Stimulated activated CD4-positive, alpha-beta T cell treated with anti-CD3 and anti-CD28 coated beads, TNF-alpha, amount 100 ng/mL, for 48 hours (primary cell): ENCODE measurements around the gene DLG1.

Experiments used
- DNase-seq, 3 donors: peaks; one replicate each; pipeline ENCODE4 v3.0.0-alpha.2; 2020; ENCODE audit warnings: low read depth in 3 of 3

Gene DLG1

GRCh38 chr3:197317250-197317963, 19.0 kb upstream of the DLG1 start:
- no peak for DNase-seq

DNA sequence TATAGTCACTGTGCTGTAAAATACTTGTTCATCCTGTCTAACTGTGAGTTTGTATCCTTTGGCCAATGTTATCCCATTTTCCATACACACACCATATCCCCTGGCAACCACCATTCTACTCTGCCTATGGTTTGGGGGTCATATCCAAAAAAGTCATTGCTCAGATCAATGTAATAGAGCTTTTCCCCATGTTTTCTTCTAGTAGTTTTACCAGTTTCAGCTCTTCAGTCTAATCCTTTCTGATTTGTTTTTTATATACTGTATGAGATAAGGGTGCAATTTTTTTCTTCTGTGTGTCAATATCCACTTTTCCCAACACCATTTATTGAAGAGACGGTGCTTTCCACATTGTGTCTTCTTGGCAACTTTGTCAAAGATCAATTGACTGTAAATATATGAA, 14.0 kb upstream of the DLG1 start:
- DNase-seq, result no peak

- no peak for DNase-seq
These were observed 13.2 kb upstream of the DLG1 start for GRCh38 chr3:197311591-197311990.

GRCh38 chr3:197309528-197310361, 11.3 kb upstream of the DLG1 start:
- DNase-seq, result no peak

- no peak for DNase-seq
These were observed 10.2 kb upstream of the DLG1 start for GRCh38 chr3:197308591-197308990.

GRCh38 chr3:197306374-197307086, 8.1 kb upstream of the DLG1 start:
- DNase-seq, result no peak

- DNase-seq, result no peak
These were observed 7.4 kb upstream of the DLG1 start for GRCh38 chr3:197305854-197306253.

DNA sequence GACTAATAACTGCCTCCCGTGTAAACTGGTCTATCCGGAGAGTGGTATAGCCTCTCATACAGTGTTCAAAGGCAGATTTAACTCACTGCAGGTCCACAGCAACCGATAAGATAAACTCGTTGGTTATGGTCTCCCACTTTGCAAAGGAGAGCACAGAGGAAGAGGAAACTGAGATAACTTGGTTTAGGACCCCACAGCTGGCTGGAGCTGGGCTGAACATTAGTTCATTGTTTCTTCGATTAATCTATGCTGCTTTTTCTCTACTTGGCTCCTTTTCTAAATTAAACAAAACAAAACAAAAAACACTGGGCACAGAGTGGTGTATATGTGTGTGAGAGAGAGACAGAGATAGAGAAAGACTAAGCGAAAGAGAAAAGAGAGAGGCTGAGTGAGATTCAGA, 5.0 kb upstream of the DLG1 start:
- no peak for DNase-seq

DNA sequence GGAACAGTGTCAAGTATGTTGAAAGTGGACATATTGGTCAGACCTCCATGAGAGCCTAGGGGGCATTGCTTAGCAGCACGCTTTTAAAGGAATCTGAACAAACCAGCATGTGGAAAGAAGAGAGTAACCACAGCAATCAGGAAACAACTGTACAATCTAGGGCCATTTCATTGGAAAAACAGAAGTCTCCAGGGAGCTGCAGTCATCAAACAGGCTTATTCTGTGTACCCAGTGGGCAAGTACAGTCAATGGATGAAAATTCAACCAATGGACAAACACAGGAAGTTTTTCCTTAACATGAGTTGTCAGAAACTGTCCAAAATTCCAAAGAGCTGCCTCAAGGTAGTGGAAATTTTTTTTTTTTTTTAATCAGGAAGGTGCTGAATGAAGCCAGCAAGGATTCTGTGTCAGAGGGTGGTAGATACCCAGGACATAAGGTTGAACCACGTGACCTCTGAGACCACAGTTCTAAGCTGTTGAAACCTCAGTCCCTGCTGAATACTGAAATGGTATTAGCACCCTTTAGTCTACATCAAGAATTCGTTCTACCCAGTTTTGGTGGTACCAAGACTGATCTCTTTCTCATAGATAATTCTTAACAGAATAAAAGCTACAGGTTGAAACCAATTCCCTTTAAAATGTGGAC, 4.4 kb upstream of the DLG1 start:
- no peak for DNase-seq

- no peak for DNase-seq
These were observed 3.6 kb upstream of the DLG1 start for GRCh38 chr3:197302033-197302432.

DNA sequence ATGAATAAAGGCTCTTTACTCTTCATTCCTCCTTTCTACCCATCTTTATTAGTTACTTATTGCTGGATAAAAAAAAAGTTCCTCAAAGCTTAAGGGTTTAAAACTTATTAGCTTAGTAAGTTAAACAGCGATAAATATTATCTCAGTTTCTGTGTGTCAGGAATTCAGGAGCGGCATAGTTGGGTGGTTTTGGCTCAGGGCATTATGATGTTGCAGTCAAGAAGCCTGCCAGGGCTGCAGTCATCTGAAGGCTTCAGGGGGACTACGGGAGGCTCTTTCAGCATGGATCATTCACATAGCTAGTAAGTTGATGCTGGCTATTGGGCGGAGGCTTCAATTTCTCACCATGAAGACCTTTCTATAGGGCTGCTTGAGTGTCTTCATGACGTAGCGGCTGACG, 1.9 kb upstream of the DLG1 start:
- DNase-seq, result no peak

GRCh38 chr3:197298945-197299854, 788 bp upstream of the DLG1 start:
- DNase-seq, result peak in 1 of 3 donors; percentile 25

- peak; percentile 78 to 88 (median 84) for DNase-seq
These were observed 704 bp downstream of the DLG1 start for GRCh38 chr3:197297476-197298340.

- DNase-seq, result no peak
These were observed 1.4 kb downstream of the DLG1 start for GRCh38 chr3:197297002-197297401.

DNA sequence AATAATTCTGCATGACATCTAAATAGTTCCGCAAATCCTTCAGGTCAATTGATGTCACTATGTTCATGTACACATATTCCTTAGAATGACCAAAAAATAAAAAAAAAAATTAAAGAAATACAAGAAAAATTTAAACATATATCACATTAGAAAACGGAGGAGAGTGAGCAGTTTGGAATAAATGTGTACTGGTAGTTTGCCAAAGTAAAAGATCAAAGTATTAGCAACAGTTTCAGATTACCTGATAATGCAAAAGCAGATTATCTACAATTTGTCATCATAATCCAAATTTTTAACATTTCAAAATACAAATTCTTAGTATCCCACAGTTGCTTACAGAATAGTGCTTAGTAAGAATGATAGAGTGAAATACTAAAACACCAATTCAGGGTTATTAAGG, 1.9 kb downstream of the DLG1 start:
- DNase-seq, result no peak

DNA sequence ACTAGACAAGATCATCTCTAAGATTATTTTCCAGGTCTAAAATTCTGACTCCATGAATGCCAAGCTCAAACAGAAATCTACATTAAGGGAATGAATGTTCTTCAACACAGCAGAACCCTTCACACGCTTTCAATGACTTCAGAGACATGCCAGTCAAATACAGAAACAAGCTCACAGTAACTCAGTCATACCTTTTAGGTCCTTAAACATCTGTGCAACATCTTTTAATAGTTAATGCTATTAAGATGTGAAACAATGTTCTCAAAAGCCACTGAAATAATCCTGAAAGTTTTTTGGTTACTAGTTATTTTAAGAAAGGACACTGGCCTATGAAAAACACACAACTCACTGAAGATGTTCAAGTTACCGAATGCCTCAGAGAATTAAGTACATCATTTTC, 2.5 kb downstream of the DLG1 start:
- DNase-seq, result no peak

- DNase-seq, result no peak
These were observed 4.7 kb downstream of the DLG1 start for GRCh38 chr3:197293605-197294237.

- no peak for DNase-seq
These were observed 5.8 kb downstream of the DLG1 start for GRCh38 chr3:197292648-197293047.

DNA sequence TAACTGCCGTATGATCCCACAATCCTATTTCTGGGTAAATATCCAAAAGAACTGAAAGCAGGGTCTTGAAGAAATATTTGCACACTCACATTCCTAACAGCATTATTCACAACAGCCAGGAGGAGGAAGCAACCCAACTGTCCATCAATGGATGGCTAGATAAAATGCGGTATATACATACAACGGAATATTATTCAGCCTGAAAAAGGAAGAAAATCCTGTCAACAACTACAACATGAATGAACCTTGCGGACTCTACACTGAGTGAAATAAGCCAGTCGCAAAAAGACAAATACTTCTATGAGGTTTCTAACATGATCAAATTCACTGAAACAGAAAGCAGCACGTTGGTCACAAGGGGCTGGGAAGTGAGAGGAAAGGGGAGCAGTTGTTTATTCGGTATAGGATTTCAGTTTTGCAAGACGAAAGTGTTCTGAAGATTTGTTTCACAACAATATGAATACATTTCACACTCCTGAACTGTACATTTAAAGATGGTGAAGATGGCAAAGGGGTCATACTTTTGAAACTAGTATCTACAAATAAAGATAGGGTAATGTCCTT, 6.2 kb downstream of the DLG1 start:
- no peak for DNase-seq
